ENCODE results near the gene NPRL2.

DNA sequence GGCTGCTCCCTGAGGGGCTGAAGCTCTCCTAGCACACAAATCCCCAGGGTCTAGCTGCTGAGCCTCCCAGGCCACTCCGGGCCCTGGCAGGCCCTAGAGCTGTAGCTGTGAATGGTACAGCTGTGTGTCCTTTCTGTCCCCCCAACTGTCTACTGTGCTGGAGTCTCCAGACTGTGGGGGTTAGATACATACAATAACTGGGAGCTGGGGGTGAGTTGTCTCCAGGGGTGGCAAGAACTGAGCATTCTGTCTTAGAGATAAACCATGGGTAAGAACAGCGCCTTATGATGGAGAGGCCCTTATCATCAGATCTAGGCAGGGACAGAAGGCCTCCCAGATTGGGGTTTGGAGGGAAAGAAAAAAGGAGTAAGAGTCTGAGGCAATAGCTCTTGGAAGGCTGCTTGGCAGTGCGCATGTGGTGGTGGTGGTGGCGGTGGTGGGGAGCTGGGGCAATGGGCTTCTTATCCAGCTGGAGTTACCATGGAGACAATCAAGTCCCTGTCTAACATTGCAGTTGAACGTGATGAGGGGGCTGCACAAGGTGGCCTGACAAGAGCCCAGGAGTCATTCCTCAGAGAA is 3.7 kb upstream of the NPRL2 start:
- no peak for TF ChIP-seq POLR2AphosphoS5 (IDR thresholded peaks at IDR 0.05; ENCODE audit: low read depth, low read length)
- TF ChIP-seq POLR2A (IDR thresholded peaks at IDR 0.05; ENCODE audit: low read depth, low read length): no peak
- TF ChIP-seq TAF1 (IDR thresholded peaks at IDR 0.05; ENCODE audit: borderline replicate concordance, low read depth, low read length): no peak

Measured in GM12892 (cell line).